DND-41 (cell line): ENCODE results near the gene ALB.

ENCODE experiments used
- ATAC-seq: fragments of 200-7000 bp; cut with Tn5 transposase; 3 replicates; pipeline ENCODE4 v1.9.1; 2021; ENCODE audit warnings: low read depth; ENCODE audit not compliant: insufficient read depth
- DNase-seq: peaks from one replicate; pipeline ENCODE4 v3.0.0-alpha.2; 2020
- H2AFZ ChIP-seq: 2 replicates; pipeline ENCODE4 v1.6.0; 2012; ENCODE audit warnings: low read depth, low read length
- H3K27ac ChIP-seq: 2 replicates; pipeline ENCODE4 v1.5.1; 2012; ENCODE audit warnings: low read length, inconsistent platforms
- H3K27me3 ChIP-seq: fragments of 200-600 bp; sonication (generic); 2 replicates; pipeline ENCODE4 v1.6.0; 2012; ENCODE audit warnings: low read length, mild to moderate bottlenecking, inconsistent platforms; ENCODE audit not compliant: insufficient read depth, poor library complexity
- H3K36me3 ChIP-seq: 2 replicates; pipeline ENCODE4 v1.5.1; 2012; ENCODE audit warnings: low read length, inconsistent platforms; ENCODE audit not compliant: insufficient read depth
- H3K4me1 ChIP-seq: 2 replicates; pipeline ENCODE4 v1.5.1; 2012; ENCODE audit warnings: mild to moderate bottlenecking, low read length; ENCODE audit not compliant: insufficient read depth
- H3K4me2 ChIP-seq: 2 replicates; pipeline ENCODE4 v1.6.0; 2012; ENCODE audit warnings: mild to moderate bottlenecking, moderate library complexity, low read length, inconsistent platforms; ENCODE audit not compliant: insufficient read depth
- H3K4me3 ChIP-seq, 2 experiments: fragments of 200-600 bp in 1 of 2; shearing (Covaris generic) in 1 of 2; 2 replicates each; pipeline ENCODE4 v1.5.1; 2012 to 2016; ENCODE audit warnings: inconsistent platforms in 2 of 2, low read length in 2 of 2, mild to moderate bottlenecking in 2 of 2, low read depth in 1 of 2, moderate library complexity in 1 of 2
- H3K79me2 ChIP-seq: 2 replicates; pipeline ENCODE4 v1.6.0; 2012; ENCODE audit warnings: low read length, inconsistent platforms; ENCODE audit not compliant: insufficient read depth
- H3K9ac ChIP-seq: 2 replicates; pipeline ENCODE4 v1.6.0; 2012; ENCODE audit warnings: low read depth, mild to moderate bottlenecking, inconsistent platforms, low read length, moderate library complexity
- H3K9me3 ChIP-seq: 2 replicates; pipeline ENCODE4 v1.5.1; 2012; ENCODE audit warnings: low read length, moderate library complexity, mild to moderate bottlenecking, inconsistent platforms; ENCODE audit not compliant: insufficient read depth, severe bottlenecking
- H4K20me1 ChIP-seq: 2 replicates; pipeline ENCODE4 v1.6.0; 2012; ENCODE audit warnings: low read length; ENCODE audit not compliant: insufficient read depth
- CTCF ChIP-seq: IDR thresholded peaks from 2 replicates; pipeline ENCODE4 v1.5.1; 2012; ENCODE audit warnings: borderline replicate concordance, low read length, moderate library complexity, mild to moderate bottlenecking; ENCODE audit not compliant: poor library complexity, severe bottlenecking; ENCODE audit errors: extremely low read depth
- EZH2 ChIP-seq: IDR thresholded peaks from 3 replicates; pipeline ENCODE4 v1.6.1; 2012; ENCODE audit warnings: borderline replicate concordance, low read depth, mild to moderate bottlenecking, moderate library complexity, low read length, inconsistent platforms; ENCODE audit not compliant: severe bottlenecking

The ALB gene

GRCh38 chr4:73413294-73413755 lies 9.2 kb downstream of the ALB start:
- H3K9me3 ChIP-seq: no peaks in the 10 kb centered on the region
- H3K27me3 ChIP-seq: no peaks in the 10 kb centered on the region
- no peak for TF ChIP-seq EZH2
- TF ChIP-seq CTCF: no peak
- no peak for ATAC-seq
- no peak overlapping the region for H2AFZ ChIP-seq
- no peak overlapping the region for H3K9ac ChIP-seq
- no peak overlapping the region for H3K27ac ChIP-seq
- no peaks in the 10 kb centered on the region for H3K4me1 ChIP-seq
- H3K36me3 ChIP-seq: no peaks in the 10 kb centered on the region
- no peak overlapping the region for H3K4me2 ChIP-seq
- no peaks in the 10 kb centered on the region for H4K20me1 ChIP-seq
- no peaks in the 10 kb centered on the region for H3K79me2 ChIP-seq
- no peak overlapping the region for H3K4me3 ChIP-seq
- no peak for DNase-seq

DNA sequence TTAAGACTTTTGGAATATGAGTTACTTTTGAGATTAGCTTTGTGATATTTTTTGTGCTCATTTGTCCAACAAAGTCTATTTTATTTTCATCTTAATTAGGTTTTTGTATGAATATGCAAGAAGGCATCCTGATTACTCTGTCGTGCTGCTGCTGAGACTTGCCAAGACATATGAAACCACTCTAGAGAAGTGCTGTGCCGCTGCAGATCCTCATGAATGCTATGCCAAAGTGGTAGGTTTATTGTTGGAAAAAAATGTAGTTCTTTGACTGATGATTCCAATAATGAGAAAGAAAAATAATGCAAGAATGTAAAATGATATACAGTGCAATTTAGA lies 10.8 kb downstream of the ALB start:
- H3K4me3 ChIP-seq: no peak overlapping the region
- no peaks in the 10 kb centered on the region for H3K36me3 ChIP-seq
- no peak for ATAC-seq

DNA sequence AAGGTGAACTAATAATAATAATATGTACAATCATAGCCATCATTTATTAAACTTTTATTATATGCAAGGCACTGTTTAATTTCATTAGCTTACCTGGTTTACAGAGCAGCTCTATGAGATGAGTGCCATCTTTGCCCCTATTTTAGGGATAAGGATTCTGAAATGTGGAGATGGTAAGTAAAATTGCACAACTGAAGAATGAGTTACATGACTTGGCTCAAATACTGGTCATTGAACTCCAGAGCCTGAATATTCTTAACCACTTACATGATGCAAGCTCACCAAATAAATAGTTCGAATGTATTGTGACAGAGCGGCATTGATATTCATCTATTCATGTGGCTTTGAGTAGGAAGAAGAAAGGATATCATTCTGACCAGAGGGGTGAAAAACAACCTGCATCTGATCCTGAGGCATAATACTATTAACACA lies 11.7 kb downstream of the ALB start:
- H2AFZ ChIP-seq: no peak overlapping the region
- no peak overlapping the region for H3K27ac ChIP-seq
- no peaks in the 10 kb centered on the region for H3K9me3 ChIP-seq
- no peaks in the 10 kb centered on the region for H4K20me1 ChIP-seq
- no peak overlapping the region for H3K4me3 ChIP-seq
- TF ChIP-seq CTCF (no peak), EZH2 (no peak)
- H3K79me2 ChIP-seq: no peaks in the 10 kb centered on the region
- H3K27me3 ChIP-seq: no peaks in the 10 kb centered on the region
- ATAC-seq (no peak), DNase-seq (no peak)
- no peak overlapping the region for H3K4me2 ChIP-seq
- no peak overlapping the region for H3K9ac ChIP-seq
- H3K4me1 ChIP-seq: no peaks in the 10 kb centered on the region
- no peaks in the 10 kb centered on the region for H3K36me3 ChIP-seq

More for the DNA sequence above, 10.8 kb downstream of the ALB start:
- no peak overlapping the region for H3K4me2 ChIP-seq
- H3K27ac ChIP-seq: no peak overlapping the region
- H3K9me3 ChIP-seq: no peaks in the 10 kb centered on the region
- H3K9ac ChIP-seq: no peak overlapping the region
- H4K20me1 ChIP-seq: no peaks in the 10 kb centered on the region
- H3K79me2 ChIP-seq: no peaks in the 10 kb centered on the region
- no peak for DNase-seq
- TF ChIP-seq CTCF (no peak), EZH2 (no peak)
- H3K4me1 ChIP-seq: no peaks in the 10 kb centered on the region
- H2AFZ ChIP-seq: no peak overlapping the region
- no peaks in the 10 kb centered on the region for H3K27me3 ChIP-seq
